ENCODE data around the gene ISM1. TPM values are rescaled to one million over a fixed set of nuclear protein-coding genes. Genes with fewer than 3 reads are reported as not detected.

ISM1 gene
- total RNA-seq, 2 experiments from 2014 or later: 0.87 to 1.1 TPM

GRCh38 chr20:13187899-13188298 is 33.2 kb upstream of the ISM1 start:
- intact Hi-C loops (cut with DNase I, micrococcal nuclease): no loop called here
- H3K27ac ChIP-seq (ENCODE audit: low read depth in 1 of 2, low read length in 2 of 2): no peak overlapping the region
- no peak overlapping the region for H3K4me3 ChIP-seq (ENCODE audit: low read length)
- no peak overlapping the region for H3K4me3 Mint-ChIP-seq
- H3K27me3 ChIP-seq (ENCODE audit: control insufficient read depth in 1 of 2, insufficient read depth in 2 of 2, low read length in 2 of 2): no peaks in the 10 kb centered on the region
- ATAC-seq (ENCODE audit: poor library complexity) (no peak), DNase-seq (no peak)
- peaks cover 10% of the 10 kb centered on the region for H3K9me3 Mint-ChIP-seq
- H3K36me3 Mint-ChIP-seq (ENCODE audit: low read depth): no peaks in the 10 kb centered on the region
- CTCF ChIA-PET: no interaction called here
- H3K9me3 ChIP-seq (ENCODE audit: control insufficient read depth in 1 of 2, insufficient read depth in 1 of 2, low read length in 2 of 2): peaks cover 4 to 14% of the 10 kb centered on the region in 2 experiments
- H3K4me1 Mint-ChIP-seq (ENCODE audit: low read depth): no peaks in the 10 kb centered on the region
- TF ChIP-seq, protein P1, sequence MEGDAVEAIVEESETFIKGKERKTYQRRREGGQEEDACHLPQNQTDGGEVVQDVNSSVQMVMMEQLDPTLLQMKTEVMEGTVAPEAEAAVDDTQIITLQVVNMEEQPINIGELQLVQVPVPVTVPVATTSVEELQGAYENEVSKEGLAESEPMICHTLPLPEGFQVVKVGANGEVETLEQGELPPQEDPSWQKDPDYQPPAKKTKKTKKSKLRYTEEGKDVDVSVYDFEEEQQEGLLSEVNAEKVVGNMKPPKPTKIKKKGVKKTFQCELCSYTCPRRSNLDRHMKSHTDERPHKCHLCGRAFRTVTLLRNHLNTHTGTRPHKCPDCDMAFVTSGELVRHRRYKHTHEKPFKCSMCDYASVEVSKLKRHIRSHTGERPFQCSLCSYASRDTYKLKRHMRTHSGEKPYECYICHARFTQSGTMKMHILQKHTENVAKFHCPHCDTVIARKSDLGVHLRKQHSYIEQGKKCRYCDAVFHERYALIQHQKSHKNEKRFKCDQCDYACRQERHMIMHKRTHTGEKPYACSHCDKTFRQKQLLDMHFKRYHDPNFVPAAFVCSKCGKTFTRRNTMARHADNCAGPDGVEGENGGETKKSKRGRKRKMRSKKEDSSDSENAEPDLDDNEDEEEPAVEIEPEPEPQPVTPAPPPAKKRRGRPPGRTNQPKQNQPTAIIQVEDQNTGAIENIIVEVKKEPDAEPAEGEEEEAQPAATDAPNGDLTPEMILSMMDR (IDR thresholded peaks at IDR 0.05): no peak
- no peaks in the 10 kb centered on the region for H3K36me3 ChIP-seq (ENCODE audit: insufficient read depth, low read length)
- H3K27me3 Mint-ChIP-seq: no peaks in the 10 kb centered on the region
- H3K4me1 ChIP-seq (ENCODE audit: insufficient read depth, low read length): no peaks in the 10 kb centered on the region
- POLR2A ChIA-PET: no interaction called here
- no peak overlapping the region for H3K27ac Mint-ChIP-seq

DNA sequence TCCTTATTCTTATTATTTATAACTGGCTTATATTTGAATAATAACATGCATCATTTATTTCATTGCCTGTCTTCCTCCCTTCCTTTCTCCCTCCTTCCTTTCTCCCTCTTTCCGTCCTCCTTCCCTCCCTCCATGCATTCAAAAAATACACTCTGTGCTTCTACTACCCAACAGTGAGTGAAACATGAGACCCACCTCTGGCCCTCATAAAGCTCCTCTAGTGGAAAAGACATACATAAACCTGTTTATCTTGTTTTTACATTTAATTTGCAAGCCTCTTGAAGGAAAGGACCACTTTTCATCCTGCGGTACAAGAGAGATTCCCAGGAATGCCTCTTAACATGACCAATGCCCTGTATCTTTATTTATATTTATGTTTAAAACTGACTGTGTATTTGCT is 21.8 kb upstream of the ISM1 start:
- H3K9me3 ChIP-seq (ENCODE audit: control insufficient read depth in 1 of 2, insufficient read depth in 1 of 2, low read length in 2 of 2): no peaks in the 10 kb centered on the region
- Mint-ChIP-seq H3K27ac (no peak overlapping the region), H3K27me3 (no peaks in the 10 kb centered on the region), H3K4me1 (ENCODE audit: low read depth) (no peaks in the 10 kb centered on the region), H3K9me3 (no peaks in the 10 kb centered on the region), H3K36me3 (ENCODE audit: low read depth) (no peaks in the 10 kb centered on the region), H3K4me3 (no peak overlapping the region)
- ATAC-seq (ENCODE audit: poor library complexity): no peak
- H3K4me1 ChIP-seq (ENCODE audit: insufficient read depth, low read length): no peaks in the 10 kb centered on the region
- TF ChIP-seq, protein P1 (IDR thresholded peaks at IDR 0.05): no peak
- POLR2A ChIA-PET: no interaction called here
- H3K27me3 ChIP-seq (ENCODE audit: control insufficient read depth in 1 of 2, insufficient read depth in 2 of 2, low read length in 2 of 2): no peaks in the 10 kb centered on the region
- no peaks in the 10 kb centered on the region for H3K36me3 ChIP-seq (ENCODE audit: insufficient read depth, low read length)
- DNase-seq: no peak
- CTCF ChIA-PET: no interaction called here
- intact Hi-C loops (cut with DNase I, micrococcal nuclease): no loop called here
- H3K4me3 ChIP-seq (ENCODE audit: low read length): no peak overlapping the region
- no peak overlapping the region for H3K27ac ChIP-seq (ENCODE audit: low read depth in 1 of 2, low read length in 2 of 2)

GRCh38 chr20:13200767-13201500 is 20.1 kb upstream of the ISM1 start:
- DNase-seq (no peak), ATAC-seq (ENCODE audit: poor library complexity) (no peak)
- no peaks in the 10 kb centered on the region for H3K9me3 ChIP-seq (ENCODE audit: control insufficient read depth in 1 of 2, insufficient read depth in 1 of 2, low read length in 2 of 2)
- CTCF ChIA-PET: no interaction called here
- no peak overlapping the region for H3K27ac ChIP-seq (ENCODE audit: low read depth in 1 of 2, low read length in 2 of 2)
- no peaks in the 10 kb centered on the region for H3K36me3 Mint-ChIP-seq (ENCODE audit: low read depth)
- no peak overlapping the region for H3K4me3 ChIP-seq (ENCODE audit: low read length)
- H3K4me1 ChIP-seq (ENCODE audit: insufficient read depth, low read length): no peaks in the 10 kb centered on the region
- intact Hi-C loops (cut with DNase I, micrococcal nuclease): no loop called here
- H3K4me1 Mint-ChIP-seq (ENCODE audit: low read depth): no peaks in the 10 kb centered on the region
- H3K9me3 Mint-ChIP-seq: no peaks in the 10 kb centered on the region
- no peak overlapping the region for H3K4me3 Mint-ChIP-seq
- POLR2A ChIA-PET: no interaction called here
- H3K27me3 ChIP-seq (ENCODE audit: control insufficient read depth in 1 of 2, insufficient read depth in 2 of 2, low read length in 2 of 2): no peaks in the 10 kb centered on the region
- TF ChIP-seq, protein P1 (IDR thresholded peaks at IDR 0.05): no peak
- H3K27me3 Mint-ChIP-seq: no peaks in the 10 kb centered on the region
- H3K36me3 ChIP-seq (ENCODE audit: insufficient read depth, low read length): no peaks in the 10 kb centered on the region
- no peak overlapping the region for H3K27ac Mint-ChIP-seq

Data from CD4-positive, alpha-beta T cell (primary cell).